Tibial nerve (tissue), 3 donors: ENCODE data around the gene HOXA3.

Source experiments
- POLR2A ChIP-seq, 2 donors: fragments of 450-650 bp; IDR thresholded peaks; one replicate each; pipeline ENCODE4 v1.6.1; 2017; ENCODE audit warnings: antibody characterized with exemption in 2 of 2, mild to moderate bottlenecking in 2 of 2, moderate library complexity in 2 of 2
- TF ChIP-seq, protein P1 (sequence below), 5 experiments: fragments of 200-600 bp in 3 of 5; fragments of 450-650 bp in 2 of 5; sonication (generic) in 3 of 5; IDR thresholded peaks; one replicate each; pipeline ENCODE4 v1.5.1; 2016 to 2019; ENCODE audit warnings: antibody characterized with exemption in 5 of 5, mild to moderate bottlenecking in 3 of 5, moderate library complexity in 2 of 5

DNA sequence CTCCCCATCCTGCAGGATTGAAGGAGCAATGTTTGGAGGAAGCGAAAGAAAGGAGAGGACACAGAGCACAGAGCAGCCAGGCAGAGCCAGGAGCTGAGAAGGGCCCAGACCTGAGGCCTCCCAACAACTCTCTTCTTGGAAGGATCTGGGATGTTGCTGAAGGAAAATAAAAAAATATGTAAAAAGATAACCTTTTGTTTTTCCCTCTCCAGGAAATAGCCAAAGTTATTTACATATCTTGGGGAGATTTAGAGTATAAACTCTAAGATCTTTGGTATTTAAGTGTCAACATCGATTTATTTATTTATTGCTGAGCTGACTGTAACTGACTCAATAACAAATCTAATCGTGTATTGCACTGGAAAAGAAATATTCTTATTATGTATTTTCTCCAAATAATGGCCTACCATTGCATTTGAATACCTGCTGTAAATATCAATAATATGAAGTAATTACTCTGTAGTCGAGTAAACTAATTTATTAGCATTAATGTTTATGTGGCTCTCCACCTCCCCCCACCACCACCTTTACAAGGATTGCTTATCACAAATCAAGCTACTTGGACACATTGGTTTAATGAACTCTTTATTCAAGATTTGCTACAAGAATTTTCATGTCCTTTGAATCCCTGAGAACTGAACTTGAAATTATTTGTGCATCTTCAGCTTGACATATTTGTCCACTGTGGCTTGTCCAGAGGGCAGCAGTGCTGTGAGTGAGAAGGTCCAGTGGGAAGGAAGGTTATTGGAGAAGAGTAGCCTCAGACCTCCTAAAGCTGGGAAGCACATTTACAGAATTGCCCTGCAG lies 34.5 kb upstream of the HOXA3 start:
- TF ChIP-seq, protein P1, sequence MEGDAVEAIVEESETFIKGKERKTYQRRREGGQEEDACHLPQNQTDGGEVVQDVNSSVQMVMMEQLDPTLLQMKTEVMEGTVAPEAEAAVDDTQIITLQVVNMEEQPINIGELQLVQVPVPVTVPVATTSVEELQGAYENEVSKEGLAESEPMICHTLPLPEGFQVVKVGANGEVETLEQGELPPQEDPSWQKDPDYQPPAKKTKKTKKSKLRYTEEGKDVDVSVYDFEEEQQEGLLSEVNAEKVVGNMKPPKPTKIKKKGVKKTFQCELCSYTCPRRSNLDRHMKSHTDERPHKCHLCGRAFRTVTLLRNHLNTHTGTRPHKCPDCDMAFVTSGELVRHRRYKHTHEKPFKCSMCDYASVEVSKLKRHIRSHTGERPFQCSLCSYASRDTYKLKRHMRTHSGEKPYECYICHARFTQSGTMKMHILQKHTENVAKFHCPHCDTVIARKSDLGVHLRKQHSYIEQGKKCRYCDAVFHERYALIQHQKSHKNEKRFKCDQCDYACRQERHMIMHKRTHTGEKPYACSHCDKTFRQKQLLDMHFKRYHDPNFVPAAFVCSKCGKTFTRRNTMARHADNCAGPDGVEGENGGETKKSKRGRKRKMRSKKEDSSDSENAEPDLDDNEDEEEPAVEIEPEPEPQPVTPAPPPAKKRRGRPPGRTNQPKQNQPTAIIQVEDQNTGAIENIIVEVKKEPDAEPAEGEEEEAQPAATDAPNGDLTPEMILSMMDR (IDR thresholded peaks at IDR 0.05), result no peak
- TF ChIP-seq POLR2A (IDR thresholded peaks at IDR 0.05), result no peak
